NOMO-1 treated with DMSO at 0.1 percent for 48 hours (cell line): ENCODE results near the gene MDGA2.
"Not testable (repeated sequence)": the region's sequence is repeated elsewhere in the genome, so short reads cannot be mapped to it uniquely, and the experiment has no call there.

Experiments
- DNase-seq: peaks from one replicate; lab custom pipeline; 2025; ENCODE audit not compliant: unreplicated experiment; lab: John Stamatoyannopoulos, UW

The MDGA2 gene

DNA sequence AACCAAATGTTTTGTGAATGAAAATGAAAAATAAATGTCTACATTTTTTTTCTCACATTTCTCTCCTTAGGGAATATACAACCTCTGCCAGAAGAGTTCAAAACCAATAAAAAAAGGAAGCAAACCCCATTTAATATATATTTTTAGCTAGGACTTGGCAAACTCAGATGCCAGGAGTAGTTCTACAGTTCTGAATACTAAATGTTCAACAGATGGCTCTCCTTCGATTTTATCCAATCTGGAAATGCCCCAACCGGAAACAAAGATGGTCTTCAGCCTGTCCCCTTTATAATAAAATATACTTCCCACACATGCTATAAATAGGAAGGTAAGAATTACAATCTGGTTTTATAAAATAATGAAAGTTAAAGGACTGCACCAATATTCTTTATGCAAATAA is 330.4 kb downstream of the MDGA2 start:
- DNase-seq, result no peak

DNA sequence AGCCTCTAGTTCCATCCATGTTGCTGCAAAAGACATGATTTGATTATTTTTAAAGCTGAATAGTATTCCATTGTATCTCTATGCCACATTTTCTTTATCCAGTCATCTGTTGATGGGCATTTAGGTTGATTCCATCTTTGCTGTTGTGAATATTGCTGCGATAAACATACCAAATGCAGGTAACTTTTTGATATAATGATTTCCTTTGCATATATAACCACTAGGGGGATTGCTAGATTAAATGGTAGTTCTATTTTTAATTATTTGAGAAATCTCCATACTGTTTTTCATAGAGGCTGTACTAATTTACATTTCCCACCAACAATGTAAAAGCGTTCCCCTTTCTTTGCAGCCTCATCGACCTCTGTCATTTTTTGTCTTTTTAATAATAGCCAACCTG is 342.5 kb downstream of the MDGA2 start:
- no peak for DNase-seq

DNA sequence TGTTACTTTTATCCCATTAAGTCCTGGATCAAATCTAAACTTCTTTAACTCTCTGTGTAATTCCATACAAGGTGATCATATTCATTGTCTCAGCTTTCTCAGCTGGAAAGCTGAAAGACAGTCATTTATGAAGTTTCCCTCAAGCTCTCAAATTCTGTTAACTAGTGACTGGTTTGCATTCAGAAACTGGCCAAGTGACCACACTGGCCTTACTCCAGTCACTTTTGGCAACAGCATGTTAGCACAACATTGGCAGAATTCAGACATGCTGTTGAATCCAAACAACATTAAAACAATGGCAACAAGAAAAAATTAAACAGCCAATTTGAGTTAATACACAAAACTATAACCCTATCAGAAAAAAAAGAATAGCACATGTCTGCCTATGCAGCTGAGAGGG is 343.3 kb downstream of the MDGA2 start:
- DNase-seq, result no peak

DNA sequence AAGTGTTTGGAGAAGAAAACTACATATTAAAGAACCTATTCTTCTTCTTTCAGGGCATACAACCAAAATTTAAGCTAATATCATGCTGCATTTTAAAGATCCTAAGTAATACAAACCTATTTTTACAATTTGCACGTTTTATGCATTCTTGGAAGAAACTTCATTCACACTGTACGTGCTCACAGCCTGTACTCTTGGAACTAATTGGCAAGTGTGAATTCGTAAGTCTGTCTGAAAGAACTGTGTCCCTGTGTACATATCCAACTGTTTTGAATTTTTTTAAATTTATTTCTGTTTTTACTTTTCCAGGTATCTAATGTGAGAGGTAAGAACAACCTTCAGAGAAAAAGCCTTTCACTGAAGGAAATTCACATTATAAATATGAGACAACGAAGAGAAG is 347.0 kb downstream of the MDGA2 start:
- DNase-seq, result no peak

DNA sequence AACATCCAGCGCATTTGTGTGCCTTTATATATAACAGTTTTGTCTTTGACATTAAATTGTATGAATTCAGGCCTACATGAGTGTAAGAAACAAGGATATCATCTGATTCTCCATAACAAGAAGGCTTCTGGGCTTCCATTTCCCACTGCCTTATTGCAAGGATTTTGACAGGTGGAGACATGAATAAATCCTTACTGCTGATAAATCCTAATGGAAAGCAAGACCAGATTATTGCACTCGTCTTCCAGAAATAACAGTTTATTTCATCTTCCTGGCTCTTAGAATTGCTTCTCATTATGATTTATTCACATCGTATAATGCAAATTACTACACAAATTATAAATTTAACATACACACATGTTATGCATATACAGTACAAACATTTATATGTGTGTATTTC is 348.1 kb downstream of the MDGA2 start:
- DNase-seq, result no peak

DNA sequence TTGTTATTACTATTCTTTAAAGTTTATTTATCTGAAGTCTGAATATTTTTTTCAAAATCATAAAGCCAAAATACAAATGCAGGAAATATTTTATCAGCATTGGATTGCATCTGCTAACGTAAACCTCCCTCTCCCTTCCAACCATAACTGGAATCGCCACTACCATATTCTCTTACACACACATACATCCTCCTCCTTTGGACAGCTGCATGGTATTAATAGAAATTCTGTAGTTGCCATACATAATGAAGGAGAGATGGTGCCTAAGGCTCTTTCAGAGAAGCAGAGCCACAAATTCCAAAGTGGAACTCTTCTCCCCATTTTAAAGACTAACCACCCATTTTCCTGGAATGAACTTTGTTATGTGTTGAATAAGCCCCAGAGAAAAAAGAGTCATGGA is 352.7 kb downstream of the MDGA2 start:
- DNase-seq, result no peak

DNA sequence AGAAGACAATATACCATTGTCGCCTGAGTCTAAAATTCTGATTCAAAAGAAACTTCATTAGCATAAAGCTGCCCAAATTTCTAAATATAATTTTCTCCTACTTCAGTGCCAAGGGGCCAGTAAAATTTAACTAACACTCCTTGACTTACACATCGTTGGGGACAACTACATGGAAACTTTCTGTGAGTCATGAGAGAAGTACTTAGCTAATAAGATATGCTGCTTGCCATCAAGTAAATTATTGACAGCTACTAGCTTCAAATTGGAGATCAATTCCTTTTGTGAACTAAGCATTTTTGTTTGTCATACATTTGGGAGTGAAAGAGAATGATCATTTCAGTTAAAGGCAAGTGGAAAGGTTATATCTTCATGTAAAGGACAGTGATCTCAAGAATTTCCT is 373.3 kb downstream of the MDGA2 start:
- no peak for DNase-seq

DNA sequence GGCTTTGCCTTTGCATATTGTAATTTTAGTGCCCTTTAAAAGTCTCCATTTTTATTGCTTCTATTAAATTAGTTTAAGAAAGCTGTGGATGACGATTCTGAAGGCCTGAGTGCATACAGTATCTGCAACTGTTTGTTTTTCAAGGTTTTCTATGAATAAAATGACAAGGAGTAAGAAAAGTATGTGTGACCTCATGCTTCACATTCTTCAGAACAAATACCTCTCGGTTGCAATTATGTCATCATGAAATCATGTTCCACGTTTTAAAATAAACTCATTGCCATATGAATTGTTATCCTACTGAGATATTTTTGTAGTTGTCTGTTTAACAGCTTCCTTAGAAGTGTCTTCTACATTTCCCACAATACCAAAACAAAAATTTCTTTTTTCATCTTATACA is 374.6 kb downstream of the MDGA2 start:
- no peak for DNase-seq

DNA sequence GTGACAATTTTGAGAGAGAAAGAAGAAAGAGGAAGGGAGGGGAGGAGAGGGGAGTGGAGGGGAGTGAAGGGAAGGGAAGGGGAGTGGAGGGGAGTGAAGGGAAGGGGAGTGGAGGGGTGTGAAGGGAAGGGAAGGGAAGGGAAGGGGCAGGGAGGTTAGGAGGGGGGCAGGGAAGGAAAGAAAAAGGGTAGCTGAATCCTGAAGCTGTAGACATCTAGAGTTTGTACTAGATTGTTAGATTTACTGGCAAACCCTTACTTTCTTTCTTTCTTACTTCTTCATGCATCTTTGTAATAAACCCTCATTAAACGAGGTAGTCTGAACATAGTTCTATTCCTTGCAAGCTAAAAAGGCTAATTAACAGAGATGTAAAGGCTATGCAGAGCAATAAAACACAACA is 378.0 kb downstream of the MDGA2 start:
- DNase-seq, result no peak

DNA sequence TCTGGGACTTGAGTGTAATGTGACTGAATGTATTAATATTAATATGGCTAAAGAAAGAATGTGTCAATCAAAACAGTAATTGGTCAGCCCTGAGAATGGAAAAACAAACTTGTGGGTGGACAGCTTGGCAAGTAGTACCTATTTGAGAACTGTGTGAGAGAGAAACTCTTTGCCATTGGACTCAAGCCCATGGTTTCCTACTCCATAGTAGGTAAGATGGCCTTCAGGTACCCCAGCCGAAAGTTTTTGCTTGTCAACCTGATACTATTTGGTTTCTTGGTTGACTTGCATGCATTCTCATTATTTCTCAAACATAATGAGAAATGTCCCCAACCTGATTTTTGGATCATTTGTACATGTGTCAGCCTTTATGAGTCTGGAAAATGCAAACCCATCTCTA is 391.1 kb downstream of the MDGA2 start:
- DNase-seq, result no peak

DNA sequence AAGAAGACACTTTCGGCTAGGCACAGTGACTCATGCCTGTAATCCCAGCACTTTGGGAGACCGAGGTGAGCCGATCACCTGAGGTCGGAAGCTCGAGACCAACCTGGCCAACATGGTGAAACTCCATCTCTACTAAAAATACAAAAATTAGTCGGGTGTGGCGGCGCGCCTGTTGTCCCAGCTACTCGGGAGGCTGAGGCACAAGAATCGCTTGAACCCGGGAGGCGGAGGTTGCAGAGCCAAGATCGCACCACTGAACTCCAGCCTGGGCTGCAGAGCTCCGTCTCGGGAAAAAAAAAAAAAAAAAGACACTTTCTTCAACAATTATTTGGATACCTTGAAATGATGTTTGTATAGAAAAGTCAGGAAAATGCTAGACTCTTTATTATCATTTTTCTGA is 393.6 kb downstream of the MDGA2 start:
- not testable (repeated sequence) for DNase-seq

DNA sequence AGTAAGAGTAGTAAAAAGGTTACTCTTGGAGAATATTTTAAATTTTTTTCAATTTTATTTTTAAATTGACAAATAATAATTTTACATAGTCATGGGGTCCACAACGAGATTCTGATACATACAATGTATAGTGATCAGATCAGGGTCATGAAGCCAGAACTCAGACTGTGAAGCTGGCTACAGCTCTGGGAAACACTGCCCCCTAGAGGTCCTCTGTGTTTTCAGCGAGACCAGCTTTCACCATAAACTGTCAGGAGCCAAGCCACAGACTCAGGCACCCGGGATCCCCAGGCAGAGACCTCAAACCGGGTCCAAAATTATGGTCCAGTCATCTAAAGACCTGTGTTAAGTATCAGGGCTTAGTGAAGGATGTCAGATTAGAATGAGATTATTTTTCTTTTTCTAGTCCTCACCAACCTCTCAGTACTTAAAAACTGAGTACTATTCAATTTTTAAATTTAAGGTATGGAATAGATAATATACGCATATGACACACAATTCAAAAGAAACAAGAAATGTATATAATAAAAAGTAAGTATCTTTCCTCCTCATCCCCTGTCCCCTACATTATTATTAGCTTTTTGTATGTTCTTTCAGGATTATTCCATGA is 397.1 kb downstream of the MDGA2 start:
- peak; percentile 38 for DNase-seq

DNA sequence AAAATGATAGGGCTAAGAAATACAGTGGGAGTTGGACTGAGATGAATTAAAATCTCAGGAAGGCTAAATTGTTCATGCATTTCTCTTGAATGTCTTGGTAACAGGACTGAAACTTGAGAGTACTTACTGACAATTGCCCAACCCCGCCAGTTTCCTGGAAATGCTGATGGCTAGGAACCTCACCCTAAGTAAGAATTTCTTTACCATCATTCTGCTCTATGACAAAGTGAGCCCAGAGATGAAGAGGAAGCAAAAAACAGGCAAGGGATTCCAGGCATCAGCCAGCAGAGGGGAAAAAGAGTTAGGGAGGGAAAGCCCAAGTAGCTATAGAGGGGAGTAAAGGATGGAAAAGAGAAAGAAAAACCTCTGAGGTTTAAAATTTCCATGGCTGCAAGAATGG is 397.7 kb downstream of the MDGA2 start:
- no peak for DNase-seq

DNA sequence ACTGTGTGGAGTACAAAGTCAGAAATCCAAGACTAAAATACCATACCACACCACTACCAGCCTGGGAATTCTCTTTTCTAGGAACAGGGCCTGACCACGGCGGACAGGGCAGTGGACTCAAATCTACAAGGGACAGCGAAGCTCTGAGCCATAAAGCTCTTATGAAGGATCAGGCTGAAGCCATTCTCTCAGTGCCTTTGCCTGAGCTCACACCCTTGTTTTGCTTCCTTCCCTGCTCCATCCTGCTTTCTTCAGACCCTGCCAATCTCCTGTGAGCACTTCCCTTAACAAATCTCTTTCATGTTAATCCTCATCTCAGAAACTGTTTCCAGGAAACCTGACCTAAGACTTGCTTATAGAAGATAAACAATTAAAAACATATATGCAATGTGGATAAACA is 398.5 kb downstream of the MDGA2 start:
- DNase-seq, result no peak

DNA sequence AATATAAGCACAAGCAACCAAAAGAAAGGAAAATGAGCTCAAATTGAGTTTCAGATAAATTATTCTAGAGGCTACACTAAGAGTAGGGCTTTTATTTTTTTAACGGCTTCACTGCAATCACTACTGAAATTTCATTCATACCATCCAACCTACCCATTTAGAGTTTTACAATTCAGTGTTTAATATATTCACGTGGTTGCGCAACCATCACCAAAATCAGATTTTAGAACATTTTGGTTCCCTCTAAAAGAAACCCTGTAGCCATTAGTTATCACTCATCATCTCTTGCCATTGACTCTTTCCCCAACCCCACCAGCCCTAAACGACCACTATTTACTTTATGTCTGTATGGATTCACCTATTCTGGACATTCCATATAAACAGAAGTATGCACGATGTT is 401.5 kb downstream of the MDGA2 start:
- no peak for DNase-seq

DNA sequence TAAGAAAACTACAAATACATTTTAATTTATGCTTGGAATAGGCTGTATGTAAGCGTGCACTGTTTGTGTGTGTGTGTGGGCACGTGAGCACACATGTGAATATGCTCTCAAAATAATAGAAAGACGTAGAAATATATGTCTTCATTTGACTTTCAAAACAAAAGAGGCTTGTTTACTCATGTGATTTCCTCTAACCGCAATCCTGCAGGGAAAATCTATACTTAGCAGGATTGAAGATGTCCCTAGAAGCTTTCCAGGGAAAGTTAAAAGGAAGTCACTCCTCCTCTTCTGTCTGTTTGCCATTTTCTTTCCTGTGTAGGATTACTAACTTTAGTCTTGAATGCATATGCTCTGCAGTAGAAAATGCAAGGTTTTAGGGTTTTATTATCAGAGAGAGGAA is 404.7 kb downstream of the MDGA2 start:
- DNase-seq, result no peak

DNA sequence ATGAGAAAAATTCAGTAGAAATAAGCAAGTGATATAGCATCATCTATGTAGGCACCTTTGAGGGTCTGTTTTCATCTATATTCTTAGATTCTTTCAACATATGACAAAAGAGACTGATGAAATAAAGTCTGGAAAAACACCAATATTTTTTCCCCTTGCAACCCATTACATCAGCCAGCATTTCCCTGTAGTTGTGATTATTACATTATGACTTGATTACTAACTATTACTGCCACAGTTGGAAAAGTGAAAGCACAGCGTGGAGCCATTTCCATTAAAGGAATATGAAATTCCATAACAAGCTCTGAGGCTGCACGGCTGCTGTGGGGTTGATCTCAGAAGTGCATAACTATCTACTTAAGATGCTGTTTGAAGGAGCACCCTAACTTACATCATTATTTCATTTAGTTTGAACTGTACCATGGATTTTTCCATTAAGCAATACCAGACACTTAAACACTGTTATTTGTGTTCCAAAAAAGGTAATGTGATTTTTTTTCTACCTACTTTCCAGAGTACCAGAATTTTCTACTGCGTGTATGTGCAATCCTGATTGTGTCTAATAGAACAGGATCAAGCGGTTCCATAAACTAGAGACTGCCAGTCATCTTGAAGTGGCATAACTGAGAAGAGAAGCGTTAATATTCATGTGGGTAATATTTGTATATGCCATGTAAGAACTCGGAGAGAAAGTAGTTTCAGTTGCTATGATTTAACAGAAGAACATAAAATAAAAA is 405.5 kb downstream of the MDGA2 start:
- DNase-seq, result no peak

DNA sequence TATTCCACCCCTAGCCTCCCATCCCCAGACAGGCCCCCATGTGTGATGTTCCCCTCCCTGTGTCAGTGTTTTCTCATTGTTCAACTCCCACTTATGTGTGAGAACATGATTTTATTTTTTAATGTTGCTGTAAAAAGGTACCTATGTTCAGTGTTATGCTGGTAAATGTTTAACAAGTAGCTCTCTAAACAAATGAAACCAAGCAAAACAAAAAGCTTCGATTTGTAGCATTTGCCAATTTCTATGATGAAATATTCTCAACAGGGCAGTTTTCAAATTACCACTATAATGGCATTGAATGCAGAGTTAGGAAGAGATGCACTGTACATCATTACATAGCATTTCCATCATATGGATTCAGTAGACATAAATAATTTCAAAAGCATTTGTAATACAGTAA is 410.6 kb downstream of the MDGA2 start:
- no peak for DNase-seq

DNA sequence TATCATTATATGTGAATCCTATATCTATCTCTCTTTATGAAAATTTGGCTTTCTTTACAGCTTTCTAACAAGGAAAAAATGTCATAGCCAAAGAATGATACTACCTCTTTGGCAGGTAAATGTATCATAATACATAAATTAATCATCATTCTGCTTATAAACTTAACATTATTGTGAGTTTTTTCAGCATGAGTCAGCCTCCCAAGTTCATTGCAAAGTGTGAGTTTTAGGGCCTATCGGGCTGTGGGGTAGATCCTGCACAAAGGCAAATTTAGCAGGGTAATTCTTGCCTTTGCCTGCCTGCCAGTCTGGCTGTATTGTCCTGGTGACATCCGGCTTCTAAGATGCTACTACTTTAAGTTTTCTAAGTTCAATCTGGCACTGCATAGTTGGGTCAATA is 412.6 kb downstream of the MDGA2 start:
- no peak for DNase-seq

DNA sequence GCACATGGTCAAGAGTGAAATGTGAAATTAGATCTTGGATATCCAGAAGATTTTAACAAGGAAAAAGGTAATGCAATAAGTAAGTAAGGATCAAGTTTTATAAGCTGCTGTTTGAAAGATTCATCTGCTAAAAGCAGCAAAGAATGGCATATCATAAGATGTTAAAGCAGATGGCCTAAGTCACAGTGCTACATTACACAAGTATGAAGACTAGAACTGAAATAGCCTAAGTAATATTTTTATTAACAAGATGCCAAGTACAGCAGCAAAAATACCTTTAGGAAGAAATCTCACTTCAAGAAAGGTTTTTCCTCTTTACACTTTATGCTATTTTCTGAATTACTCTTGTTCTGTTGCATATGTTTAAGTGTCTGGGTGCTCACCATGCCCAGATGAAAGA is 414.1 kb downstream of the MDGA2 start:
- no peak for DNase-seq

DNA sequence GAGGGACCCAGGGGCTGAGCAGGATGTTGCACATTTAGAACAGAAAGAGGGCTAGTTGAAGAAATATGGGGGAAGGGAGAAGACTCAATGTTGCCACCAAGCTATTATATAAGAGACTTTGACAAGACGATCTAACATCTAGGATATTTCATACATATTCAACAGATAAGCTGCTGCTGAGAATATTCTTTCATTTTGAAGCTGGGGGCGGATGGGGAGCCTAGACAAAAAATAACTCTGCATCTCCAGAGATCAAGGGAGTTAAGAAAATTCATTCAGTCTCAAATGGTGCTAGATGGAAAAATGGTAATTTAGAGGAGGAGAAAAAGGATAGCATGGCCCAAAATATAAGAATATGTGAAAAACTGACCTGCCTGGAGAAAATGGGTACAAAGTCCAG is 415.6 kb downstream of the MDGA2 start:
- no peak for DNase-seq

DNA sequence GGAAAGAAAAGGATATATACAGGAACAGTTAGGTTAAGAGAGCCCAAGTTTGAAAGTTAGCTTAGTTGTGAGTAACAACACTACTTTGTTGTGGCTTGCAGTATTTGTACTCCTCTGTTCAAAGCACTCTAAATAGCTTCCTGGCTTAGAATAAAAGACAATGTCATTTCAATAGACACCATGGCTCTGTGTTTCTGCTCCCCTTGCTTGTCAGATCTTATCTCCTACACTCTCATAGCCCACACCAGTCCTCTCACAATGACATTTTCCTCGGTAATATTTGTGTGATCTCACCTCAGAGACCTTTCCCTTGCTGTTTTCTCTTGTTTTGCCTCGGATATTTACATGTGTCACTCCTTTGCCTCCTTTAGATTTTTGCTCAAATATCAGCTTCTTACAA is 418.4 kb downstream of the MDGA2 start:
- no peak for DNase-seq

DNA sequence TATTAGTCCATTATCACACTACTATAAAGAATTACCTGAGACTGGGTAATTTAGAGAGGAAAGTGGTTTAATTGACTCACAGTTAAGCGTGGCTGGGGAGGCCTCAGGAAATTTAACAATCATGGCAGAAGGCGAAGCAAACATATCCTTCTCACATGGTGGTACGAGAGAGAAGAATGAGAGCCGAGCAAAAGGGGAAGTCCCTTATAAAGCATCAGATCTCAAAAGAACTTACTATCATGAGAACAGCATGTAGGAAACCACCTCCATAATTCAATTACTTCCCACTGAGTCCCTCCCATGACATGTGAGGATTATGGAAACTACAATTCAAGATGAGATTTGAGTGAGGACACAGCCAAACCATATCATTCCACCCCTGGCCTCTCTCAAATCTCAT is 422.6 kb downstream of the MDGA2 start:
- peak; percentile 25 for DNase-seq
